Measurements from ENCODE around the gene WDR37. TPM values are rescaled to one million over a fixed set of nuclear protein-coding genes. Genes with fewer than 3 reads are reported as not detected.

WDR37 gene
- total RNA-seq, 1 experiment from 2014 or later: 9.6 TPM

GRCh38 chr10:1029838-1030237 is 26.3 kb upstream of the WDR37 start:
- intact Hi-C loops (cut with micrococcal nuclease; ENCODE audit: unreplicated experiment): no loop called here
- H3K4me1 ChIP-seq (ENCODE audit: control insufficient read depth, insufficient read depth, low read length): no peaks in the 10 kb centered on the region

GRCh38 chr10:1033601-1034000 is 22.6 kb upstream of the WDR37 start:
- no peaks in the 10 kb centered on the region for H3K27me3 ChIP-seq (ENCODE audit: control insufficient read depth, insufficient read depth, low read length)
- H3K9me3 ChIP-seq (ENCODE audit: control insufficient read depth, insufficient read depth, low read depth, low read length): no peaks in the 10 kb centered on the region
- no peak overlapping the region for H3K4me3 ChIP-seq (ENCODE audit: low read depth in 2 of 2, low read length in 2 of 2)
- BruUV-seq (replicated peaks): no TSS peak
- in situ Hi-C loops (cut with HindIII; ENCODE audit: low pct_unique_long_range_greater_than_20kb, low sequenced_read_pairs) (no loop called here), intact Hi-C loops (cut with micrococcal nuclease; ENCODE audit: unreplicated experiment) (no loop called here)
- CTCF ChIA-PET: no interaction called here
- no peak overlapping the region for H3K27ac ChIP-seq (ENCODE audit: low read length)
- no peak for TF ChIP-seq CTCF (IDR thresholded peaks at IDR 0.05)
- no peak for TF ChIP-seq POLR2AphosphoS5 (IDR thresholded peaks at IDR 0.05; ENCODE audit: low read depth, low read length)
- no peak for TF ChIP-seq TCF7L2 (IDR thresholded peaks at IDR 0.05; ENCODE audit: low read depth, low read length)
- no peak for TF ChIP-seq REST (IDR thresholded peaks at IDR 0.05; ENCODE audit: insufficient read depth in 1 of 2, low read depth in 2 of 2, low read length in 1 of 2)
- no peak for TF ChIP-seq SIN3A (IDR thresholded peaks at IDR 0.05; ENCODE audit: borderline replicate concordance, insufficient read depth, low read depth, low read length)
- DNase-seq (ENCODE audit: low read depth, low spot score) (no peak), ATAC-seq (no peak)
- H3K36me3 ChIP-seq (ENCODE audit: control insufficient read depth, insufficient read depth, low read length): no peaks in the 10 kb centered on the region
- no peaks in the 10 kb centered on the region for H3K4me1 ChIP-seq (ENCODE audit: control insufficient read depth, insufficient read depth, low read length)
- POLR2A ChIA-PET: interaction anchor here (0.5 kb wide), 1 partner anchor 15 kb away, joined by 4 read pairs; the partner anchor contains the start of gene IDI1

More at GRCh38 chr10:1029838-1030237, 26.3 kb upstream of the WDR37 start:
- CTCF ChIA-PET: no interaction called here
- Histone ChIP-seq H3K27me3 (ENCODE audit: control insufficient read depth, insufficient read depth, low read length) (no peaks in the 10 kb centered on the region), H3K27ac (ENCODE audit: low read length) (no peak overlapping the region), H3K4me3 (ENCODE audit: low read depth in 2 of 2, low read length in 2 of 2) (no peak overlapping the region), H3K9me3 (ENCODE audit: control insufficient read depth, insufficient read depth, low read depth, low read length) (no peaks in the 10 kb centered on the region), H3K36me3 (ENCODE audit: control insufficient read depth, insufficient read depth, low read length) (no peaks in the 10 kb centered on the region)
- no peak for DNase-seq (ENCODE audit: low read depth, low spot score)
- no TSS peak for BruUV-seq (replicated peaks)
- TF ChIP-seq POLR2AphosphoS5 (IDR thresholded peaks at IDR 0.05; ENCODE audit: low read depth, low read length) (no peak), SIN3A (IDR thresholded peaks at IDR 0.05; ENCODE audit: borderline replicate concordance, insufficient read depth, low read depth, low read length) (no peak), CTCF (IDR thresholded peaks at IDR 0.05) (no peak), TCF7L2 (IDR thresholded peaks at IDR 0.05; ENCODE audit: low read depth, low read length) (no peak), REST (IDR thresholded peaks at IDR 0.05; ENCODE audit: insufficient read depth in 1 of 2, low read depth in 2 of 2, low read length in 1 of 2) (no peak)
- POLR2A ChIA-PET: no interaction called here
- ATAC-seq: no peak
- in situ Hi-C loops (cut with HindIII; ENCODE audit: low pct_unique_long_range_greater_than_20kb, low sequenced_read_pairs): no loop called here
